ENCODE results near the gene RALBP1.

DNA sequence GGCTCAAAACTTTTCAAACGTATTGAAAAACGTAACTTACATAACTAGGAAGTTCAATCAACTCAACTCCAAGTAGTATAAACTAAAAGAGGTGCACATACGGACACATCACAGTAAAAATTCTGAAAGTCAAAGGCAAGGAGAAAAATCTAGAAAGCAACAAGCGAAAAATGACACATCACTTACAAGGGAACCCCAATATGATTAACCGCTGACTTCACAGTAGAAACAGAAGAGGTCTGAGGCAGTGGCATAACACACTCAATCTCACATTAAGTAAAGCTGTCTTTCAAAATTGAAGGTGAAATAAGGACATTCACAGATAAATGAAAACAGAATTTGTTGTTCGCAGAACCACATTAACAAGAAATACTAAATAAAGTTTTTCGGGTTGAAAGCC lies 106.4 kb downstream of the RALBP1 start:
- TF ChIP-seq MTA3 (IDR thresholded peaks at IDR 0.05; ENCODE audit: borderline replicate concordance) (no peak), PATZ1 (CRISPR knock-in tag; IDR thresholded peaks at IDR 0.05; ENCODE audit: borderline replicate concordance) (no peak), ZNF197 (CRISPR knock-in tag; IDR thresholded peaks at IDR 0.05; ENCODE audit: low read depth) (no peak)

Measured in K562 (cell line).